Stimulated activated memory B cell treated with anti-CD40 and anti-IgM and Interleukin-4, amounts not matched to agents 10 μg/mL and 1 μg/mL and 100 μg/mL, for 72 hours (primary cell): Measurements from ENCODE around the gene ATAD2B.
"Not testable (repeated sequence)": the region's sequence is repeated elsewhere in the genome, so short reads cannot be mapped to it uniquely, and the experiment has no call there.

Source experiments
- ATAC-seq: fragments of 150-1000 bp; cut with Tn5 transposase; 2 replicates; pipeline ENCODE4 v1.10.0; 2021
- H3K27ac Mint-ChIP-seq: one replicate; pipeline ENCODE4 v1.8.0; 2022; ENCODE audit warnings: mild to moderate bottlenecking, mixed read lengths
- H3K27me3 Mint-ChIP-seq: one replicate; pipeline ENCODE4 v1.8.0; 2022; ENCODE audit warnings: mixed read lengths
- H3K36me3 Mint-ChIP-seq: one replicate; pipeline ENCODE4 v1.8.0; 2022; ENCODE audit warnings: mixed read lengths
- H3K4me1 Mint-ChIP-seq: one replicate; pipeline ENCODE4 v1.8.0; 2022; ENCODE audit warnings: mixed read lengths
- H3K4me3 Mint-ChIP-seq: one replicate; pipeline ENCODE4 v1.8.0; 2022; ENCODE audit warnings: mild to moderate bottlenecking, moderate library complexity, mixed read lengths
- H3K9me3 Mint-ChIP-seq: one replicate; pipeline ENCODE4 v1.8.0; 2022; ENCODE audit warnings: mixed read lengths

ATAD2B gene

DNA sequence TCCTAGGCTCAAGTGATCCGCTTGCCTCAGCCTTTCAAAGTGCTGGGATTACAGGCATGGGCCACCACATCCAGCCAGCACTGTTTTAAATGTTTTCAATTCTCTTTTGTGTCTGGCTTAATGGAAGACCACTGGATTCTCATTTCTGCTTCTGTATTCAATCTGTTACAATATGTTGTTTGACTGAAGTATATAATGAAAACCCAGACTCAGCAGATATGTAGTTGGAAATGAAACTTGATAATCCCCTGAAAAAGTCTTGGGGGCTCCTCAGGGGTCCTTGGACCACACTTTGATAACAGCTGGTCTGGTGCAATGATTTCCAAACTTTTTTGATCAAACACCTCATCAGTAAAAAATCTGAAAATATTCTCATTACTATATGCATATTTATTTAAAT lies 132.7 kb downstream of the ATAD2B start:
- ATAC-seq: no peak
- Mint-ChIP-seq H3K27me3 (no peaks in the 10 kb centered on the region), H3K4me3 (no peak overlapping the region), H3K27ac (no peak overlapping the region), H3K36me3 (peaks cover 27% of the 10 kb centered on the region), H3K9me3 (no peaks in the 10 kb centered on the region), H3K4me1 (peaks cover 10% of the 10 kb centered on the region)

DNA sequence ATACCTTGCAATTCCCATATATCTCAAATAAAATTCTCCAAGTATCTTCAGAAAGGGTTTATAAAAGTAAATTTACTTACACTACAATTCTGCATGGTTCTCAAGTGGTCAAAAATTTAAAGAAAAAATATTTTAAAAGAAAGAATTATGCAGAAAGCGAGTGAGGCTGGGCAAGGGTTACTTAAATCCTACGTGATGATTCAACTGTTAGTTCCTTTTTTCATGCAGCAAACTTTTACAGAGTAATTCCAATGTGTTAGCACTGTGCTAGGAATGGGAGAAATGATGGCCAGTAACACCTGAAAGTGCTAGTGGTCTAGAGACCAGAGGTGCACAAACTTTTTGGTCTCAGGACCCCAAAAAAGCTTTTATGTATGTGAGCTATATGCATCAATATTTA lies 133.4 kb downstream of the ATAD2B start:
- Mint-ChIP-seq H3K27ac (no peak overlapping the region), H3K27me3 (no peaks in the 10 kb centered on the region), H3K36me3 (peaks cover 34% of the 10 kb centered on the region), H3K4me1 (peaks cover 17% of the 10 kb centered on the region), H3K4me3 (no peak overlapping the region), H3K9me3 (no peaks in the 10 kb centered on the region)
- ATAC-seq: no peak

DNA sequence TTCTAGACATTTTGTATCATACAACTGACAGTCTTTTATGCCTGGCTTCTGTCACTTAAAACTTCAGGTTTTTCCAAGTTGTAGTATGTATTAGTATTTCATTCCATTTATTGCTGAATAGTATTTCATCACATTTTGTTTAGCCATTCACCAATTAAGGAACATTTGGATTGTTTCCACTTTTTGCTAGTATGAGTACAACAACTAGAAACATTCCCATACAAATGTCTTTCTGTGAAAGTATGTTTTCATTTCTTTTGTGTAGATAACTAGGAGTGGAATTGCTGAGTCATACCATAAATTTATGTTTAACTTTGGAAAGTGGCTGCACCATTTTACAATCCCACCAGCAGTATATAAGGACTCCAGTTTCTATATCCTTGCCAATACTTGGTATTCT lies 135.9 kb downstream of the ATAD2B start:
- Mint-ChIP-seq H3K4me1 (peaks cover 23% of the 10 kb centered on the region), H3K9me3 (no peaks in the 10 kb centered on the region)
- no peak for ATAC-seq

DNA sequence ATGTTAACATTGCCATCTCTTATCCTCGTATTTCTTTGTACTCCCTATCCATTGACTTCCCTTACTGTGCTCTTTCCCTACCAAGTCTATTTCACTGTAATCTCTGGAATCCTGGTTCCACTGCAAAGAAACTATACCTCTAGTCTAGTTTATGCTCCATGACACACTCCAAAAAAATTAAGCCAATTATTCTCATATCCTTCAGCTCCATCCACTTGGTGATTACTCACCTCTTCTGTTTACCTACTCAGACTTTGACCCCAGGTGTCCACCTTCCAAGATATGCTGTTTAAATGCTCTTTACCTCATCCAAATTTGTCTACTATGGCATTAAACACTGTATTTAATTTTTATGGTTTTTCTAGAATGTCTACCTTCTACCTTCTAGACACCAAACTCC lies 137.9 kb downstream of the ATAD2B start:
- peaks cover 23% of the 10 kb centered on the region for H3K4me1 Mint-ChIP-seq
- no peak overlapping the region for H3K4me3 Mint-ChIP-seq
- no peaks in the 10 kb centered on the region for H3K27me3 Mint-ChIP-seq
- no peak overlapping the region for H3K27ac Mint-ChIP-seq
- ATAC-seq: no peak
- H3K9me3 Mint-ChIP-seq: no peaks in the 10 kb centered on the region
- peaks cover 59% of the 10 kb centered on the region for H3K36me3 Mint-ChIP-seq

More for the DNA sequence above, 135.9 kb downstream of the ATAD2B start:
- Mint-ChIP-seq H3K27ac (no peak overlapping the region), H3K27me3 (no peaks in the 10 kb centered on the region), H3K4me3 (no peak overlapping the region), H3K36me3 (peaks cover 50% of the 10 kb centered on the region)

DNA sequence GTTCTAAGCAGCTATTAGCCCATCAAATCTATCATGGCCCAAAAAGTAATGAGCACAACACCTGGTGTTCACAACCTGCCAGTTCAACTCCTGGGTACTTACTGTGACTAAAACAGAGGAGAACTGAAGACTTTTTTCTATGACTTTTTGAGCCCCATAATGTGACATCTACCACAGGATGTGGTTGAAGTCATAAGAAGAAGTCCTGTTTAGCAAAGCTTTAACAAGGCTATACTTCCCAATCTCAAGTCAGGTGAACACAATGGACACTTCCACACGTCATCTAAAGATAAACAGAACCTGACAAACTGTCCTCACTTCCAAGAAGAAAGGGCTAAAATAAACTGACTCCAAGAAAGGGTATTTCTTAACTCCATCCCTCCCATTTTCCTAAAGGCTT lies 138.8 kb downstream of the ATAD2B start:
- Mint-ChIP-seq H3K36me3 (peaks cover 55% of the 10 kb centered on the region), H3K27me3 (no peaks in the 10 kb centered on the region), H3K9me3 (no peaks in the 10 kb centered on the region), H3K4me1 (peaks cover 23% of the 10 kb centered on the region), H3K27ac (no peak overlapping the region), H3K4me3 (no peak overlapping the region)
- peak; percentile 58 for ATAC-seq

DNA sequence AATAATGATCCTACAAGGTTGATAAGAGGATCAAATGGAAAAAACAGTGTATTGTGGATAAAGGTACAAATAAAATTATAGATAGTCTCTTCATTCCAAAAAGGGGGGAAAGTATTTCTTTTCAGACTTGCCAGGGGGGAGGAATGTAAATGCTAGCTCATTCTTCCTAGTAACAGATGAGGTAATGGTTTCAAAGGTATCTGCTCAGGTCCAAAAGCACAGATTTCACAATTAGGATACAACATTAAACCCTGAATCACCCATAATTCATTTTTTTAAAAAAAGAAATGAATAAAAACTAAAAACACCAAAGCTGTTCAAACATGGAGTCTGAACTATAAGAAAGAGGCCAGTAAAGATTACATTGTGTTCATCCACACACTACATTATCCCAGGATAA lies 142.0 kb downstream of the ATAD2B start:
- no peak overlapping the region for H3K27ac Mint-ChIP-seq
- peaks cover 55% of the 10 kb centered on the region for H3K36me3 Mint-ChIP-seq

DNA sequence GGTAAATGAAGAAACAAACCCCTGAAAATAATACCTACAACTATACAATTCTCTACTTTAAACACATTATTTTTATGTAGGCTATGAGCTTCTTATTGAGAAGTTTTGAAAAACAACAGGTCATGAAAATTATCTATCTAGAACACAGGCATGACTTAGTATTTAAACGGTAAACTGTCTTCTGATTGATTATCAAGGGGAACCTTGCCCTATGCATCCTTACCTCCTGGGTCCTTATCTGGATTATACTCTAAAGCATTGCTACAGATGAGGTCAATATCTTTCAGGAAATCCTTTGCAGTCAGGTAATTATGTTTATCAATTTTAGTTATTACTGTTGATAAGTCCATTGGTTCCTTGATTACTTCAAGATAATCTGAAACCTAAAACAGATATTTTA lies 144.3 kb downstream of the ATAD2B start:
- Mint-ChIP-seq H3K27me3 (no peaks in the 10 kb centered on the region), H3K9me3 (no peaks in the 10 kb centered on the region), H3K36me3 (peaks cover 40% of the 10 kb centered on the region), H3K4me1 (no peaks in the 10 kb centered on the region), H3K27ac (no peak overlapping the region), H3K4me3 (no peak overlapping the region)
- ATAC-seq: no peak

More for the DNA sequence above, 142.0 kb downstream of the ATAD2B start:
- Mint-ChIP-seq H3K4me3 (no peak overlapping the region), H3K9me3 (no peaks in the 10 kb centered on the region), H3K27me3 (no peaks in the 10 kb centered on the region), H3K4me1 (peaks cover 16% of the 10 kb centered on the region)
- ATAC-seq: no peak

DNA sequence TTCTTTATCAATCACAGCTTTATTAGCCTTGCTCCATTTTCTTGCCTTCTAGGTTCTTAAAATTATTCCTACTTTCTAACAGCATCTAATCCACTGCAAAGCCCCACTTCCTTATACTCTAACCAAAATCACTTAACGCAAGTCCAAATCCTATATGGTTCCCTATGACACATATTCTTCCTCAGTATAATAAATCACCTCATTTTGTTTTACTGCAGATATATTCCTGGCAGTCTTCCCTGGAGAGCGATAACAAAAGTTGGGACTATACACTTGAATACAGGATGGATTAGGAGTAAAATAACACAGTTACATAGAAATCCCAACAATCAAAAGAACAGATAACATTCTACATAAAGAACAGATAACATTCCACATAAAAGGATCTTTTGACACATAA lies 144.8 kb downstream of the ATAD2B start:
- no peak for ATAC-seq
- Mint-ChIP-seq H3K9me3 (no peaks in the 10 kb centered on the region), H3K27ac (no peak overlapping the region), H3K4me3 (no peak overlapping the region), H3K27me3 (no peaks in the 10 kb centered on the region), H3K36me3 (peaks cover 43% of the 10 kb centered on the region), H3K4me1 (no peaks in the 10 kb centered on the region)

DNA sequence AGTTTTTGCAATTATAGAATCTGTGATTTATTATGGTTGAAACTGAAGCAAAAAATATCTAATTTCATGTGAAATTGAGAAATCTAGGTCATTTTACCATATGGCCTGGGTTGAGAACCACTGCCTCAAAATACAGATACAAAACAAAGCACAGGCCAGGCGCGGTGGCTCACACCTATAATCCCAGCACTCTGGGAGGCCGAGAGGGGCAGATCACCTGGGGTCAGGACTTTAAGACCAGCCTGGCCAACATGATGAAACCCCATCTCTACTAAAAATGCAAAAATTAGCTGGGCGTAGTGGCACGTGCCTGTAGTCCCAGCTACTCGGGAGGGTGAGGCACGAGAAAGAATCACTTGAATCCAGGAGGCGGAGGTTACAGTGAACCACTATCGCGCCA lies 146.5 kb downstream of the ATAD2B start:
- not testable (repeated sequence) for H3K4me1 Mint-ChIP-seq, H3K4me3 Mint-ChIP-seq, H3K27ac Mint-ChIP-seq, H3K27me3 Mint-ChIP-seq, ATAC-seq, H3K9me3 Mint-ChIP-seq
- peaks cover 47% of the 10 kb centered on the region for H3K36me3 Mint-ChIP-seq

DNA sequence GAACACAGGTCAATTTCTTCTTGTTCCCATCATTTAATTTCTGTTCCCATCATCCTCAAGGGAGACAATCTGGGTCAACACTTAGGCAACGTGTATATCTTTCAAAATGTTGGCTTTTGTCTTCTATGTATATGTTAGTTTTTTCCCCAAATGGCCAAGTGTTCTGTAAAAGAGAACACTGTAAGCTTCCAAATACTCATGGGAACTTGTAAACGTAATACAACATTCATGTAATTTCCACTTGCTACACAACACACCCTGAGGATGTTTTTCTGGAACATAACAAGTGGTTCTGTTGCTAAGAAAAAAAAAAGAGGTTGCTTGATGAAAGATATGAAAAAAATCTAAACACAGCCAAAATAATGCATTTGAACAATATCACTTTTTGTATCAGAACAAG lies 149.1 kb downstream of the ATAD2B start:
- Mint-ChIP-seq H3K36me3 (peaks cover 46% of the 10 kb centered on the region), H3K27me3 (no peaks in the 10 kb centered on the region), H3K9me3 (no peaks in the 10 kb centered on the region), H3K4me1 (no peaks in the 10 kb centered on the region), H3K4me3 (no peak overlapping the region), H3K27ac (no peak overlapping the region)
- ATAC-seq: no peak

DNA sequence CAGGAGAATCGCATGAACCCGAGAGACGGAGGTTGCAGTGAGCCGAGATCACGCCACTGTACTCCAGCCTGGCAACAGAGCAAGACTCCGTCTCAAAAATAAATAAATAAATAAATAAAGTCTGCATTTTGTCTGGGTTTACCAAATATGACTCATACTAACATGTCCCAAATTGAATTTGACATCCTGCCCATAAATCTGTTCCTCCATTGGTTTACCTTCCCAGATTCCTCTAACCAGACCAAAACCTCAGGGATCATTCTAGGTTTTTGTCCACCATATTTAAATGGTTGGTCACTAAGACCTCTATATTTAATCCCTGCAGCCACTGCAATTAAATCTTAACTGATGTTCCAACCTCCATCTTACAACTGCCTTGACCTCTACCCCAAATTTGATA lies 150.9 kb downstream of the ATAD2B start:
- H3K27me3 Mint-ChIP-seq: no peaks in the 10 kb centered on the region
- no peaks in the 10 kb centered on the region for H3K4me1 Mint-ChIP-seq
- no peak overlapping the region for H3K4me3 Mint-ChIP-seq
- ATAC-seq: no peak
- H3K27ac Mint-ChIP-seq: no peak overlapping the region
- H3K9me3 Mint-ChIP-seq: peaks cover 3% of the 10 kb centered on the region
- H3K36me3 Mint-ChIP-seq: peaks cover 54% of the 10 kb centered on the region

DNA sequence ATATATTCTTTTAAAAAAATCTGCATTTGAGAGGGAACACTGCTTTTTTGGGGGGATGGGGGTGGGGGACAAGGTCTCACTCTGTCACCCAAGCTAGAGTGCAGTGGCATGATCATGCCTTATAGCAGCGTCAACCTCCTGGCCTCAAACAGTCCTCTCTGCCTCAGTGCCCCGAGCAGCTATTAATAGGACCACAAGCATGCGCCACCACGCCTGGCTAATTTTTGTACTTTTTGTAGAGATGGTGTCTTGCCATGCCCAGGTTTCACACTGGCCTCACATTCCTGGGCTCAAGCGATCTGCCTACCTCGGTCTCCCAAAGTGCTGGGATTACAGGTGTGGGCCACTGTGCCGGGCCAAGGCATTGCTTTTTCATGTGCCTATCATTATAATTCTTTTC lies 154.2 kb downstream of the ATAD2B start:
- Mint-ChIP-seq H3K27ac (no peak overlapping the region), H3K4me1 (peaks cover 6% of the 10 kb centered on the region), H3K27me3 (no peaks in the 10 kb centered on the region), H3K36me3 (peaks cover 68% of the 10 kb centered on the region), H3K9me3 (peaks cover 3% of the 10 kb centered on the region), H3K4me3 (no peak overlapping the region)
- ATAC-seq: no peak

DNA sequence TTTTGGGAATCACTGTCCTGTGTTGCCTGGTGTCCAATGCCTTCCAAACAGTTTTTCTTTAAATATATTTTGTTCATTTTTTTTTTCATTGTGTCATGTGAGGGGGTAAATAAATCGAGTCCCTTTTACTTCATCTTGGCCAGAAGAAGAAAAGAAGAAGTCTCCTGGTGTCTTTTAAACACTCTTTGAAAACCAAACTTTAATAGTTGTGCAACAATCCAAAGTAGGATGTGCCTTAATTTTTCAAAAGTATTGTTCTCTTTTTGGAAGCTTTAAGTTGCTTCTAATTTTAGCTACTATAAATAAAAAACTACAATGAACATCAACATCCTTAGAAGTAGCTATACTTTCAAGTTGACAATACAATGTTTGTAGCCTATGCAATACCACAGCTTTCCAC lies 154.9 kb downstream of the ATAD2B start:
- H3K4me1 Mint-ChIP-seq: peaks cover 9% of the 10 kb centered on the region
- no peak overlapping the region for H3K4me3 Mint-ChIP-seq
- ATAC-seq: no peak
- peaks cover 68% of the 10 kb centered on the region for H3K36me3 Mint-ChIP-seq
- H3K9me3 Mint-ChIP-seq: peaks cover 3% of the 10 kb centered on the region
- no peak overlapping the region for H3K27ac Mint-ChIP-seq
- H3K27me3 Mint-ChIP-seq: no peaks in the 10 kb centered on the region

DNA sequence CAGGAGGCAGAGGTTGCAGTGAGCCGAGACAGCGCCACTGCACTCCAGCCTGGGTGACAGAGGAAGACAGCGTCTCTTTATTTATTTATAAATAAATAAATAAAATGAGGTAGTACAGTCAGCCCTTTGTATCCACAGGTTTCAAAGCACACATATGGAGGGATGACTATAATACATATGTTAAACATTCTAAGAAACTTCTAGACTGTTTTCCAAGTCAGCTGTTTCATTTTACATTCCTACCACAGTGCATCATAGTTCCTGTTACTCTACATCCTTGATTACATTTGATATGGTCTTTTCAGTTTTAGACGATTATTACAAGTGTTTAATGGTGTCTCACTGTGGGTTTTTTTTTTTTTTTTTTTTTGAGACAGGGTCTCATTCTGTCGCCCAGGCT lies 157.6 kb downstream of the ATAD2B start:
- Mint-ChIP-seq H3K36me3 (peaks cover 65% of the 10 kb centered on the region), H3K9me3 (peaks cover 3% of the 10 kb centered on the region), H3K4me3 (no peak overlapping the region)

DNA sequence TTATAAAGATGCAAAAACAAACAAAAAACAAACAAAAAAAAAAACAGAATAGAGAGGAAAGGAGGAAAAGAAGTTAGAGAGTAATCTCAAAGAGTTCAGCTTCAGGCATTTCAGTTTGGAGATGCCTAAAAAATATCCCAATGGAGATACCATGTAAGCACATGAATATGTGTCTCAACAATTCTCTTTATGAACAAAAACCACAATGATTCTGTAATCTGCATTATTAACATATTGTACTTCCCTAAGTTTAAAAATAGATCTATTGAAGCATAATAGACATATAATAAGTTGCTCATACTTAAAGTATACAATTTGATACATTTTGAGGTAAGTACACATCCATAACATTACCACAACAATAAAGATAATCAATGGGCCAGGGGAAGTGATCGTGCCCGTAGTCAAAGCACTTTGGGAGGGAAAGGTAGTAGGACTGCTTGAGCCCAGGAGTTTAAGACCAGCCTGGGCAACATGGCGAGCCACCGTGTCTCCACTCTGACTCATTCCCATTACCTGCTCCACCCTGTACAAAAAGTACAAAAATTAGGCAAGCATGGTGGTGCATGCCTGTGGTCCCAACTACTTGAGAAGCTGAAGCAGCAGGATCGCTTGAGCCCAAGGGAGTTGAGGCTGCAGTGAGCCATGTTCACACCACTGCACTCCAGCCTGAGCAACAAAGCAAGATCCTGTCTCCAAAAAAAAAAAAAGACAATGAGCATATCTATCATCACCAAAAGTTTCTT lies 158.9 kb downstream of the ATAD2B start:
- no peak for ATAC-seq
- peaks cover 3% of the 10 kb centered on the region for H3K9me3 Mint-ChIP-seq
- peaks cover 9% of the 10 kb centered on the region for H3K4me1 Mint-ChIP-seq
- H3K27me3 Mint-ChIP-seq: no peaks in the 10 kb centered on the region
- peaks cover 70% of the 10 kb centered on the region for H3K36me3 Mint-ChIP-seq
- H3K4me3 Mint-ChIP-seq: no peak overlapping the region
- no peak overlapping the region for H3K27ac Mint-ChIP-seq

More for the DNA sequence above, 157.6 kb downstream of the ATAD2B start:
- Mint-ChIP-seq H3K27ac (no peak overlapping the region), H3K27me3 (no peaks in the 10 kb centered on the region), H3K4me1 (peaks cover 9% of the 10 kb centered on the region)
- ATAC-seq: no peak

DNA sequence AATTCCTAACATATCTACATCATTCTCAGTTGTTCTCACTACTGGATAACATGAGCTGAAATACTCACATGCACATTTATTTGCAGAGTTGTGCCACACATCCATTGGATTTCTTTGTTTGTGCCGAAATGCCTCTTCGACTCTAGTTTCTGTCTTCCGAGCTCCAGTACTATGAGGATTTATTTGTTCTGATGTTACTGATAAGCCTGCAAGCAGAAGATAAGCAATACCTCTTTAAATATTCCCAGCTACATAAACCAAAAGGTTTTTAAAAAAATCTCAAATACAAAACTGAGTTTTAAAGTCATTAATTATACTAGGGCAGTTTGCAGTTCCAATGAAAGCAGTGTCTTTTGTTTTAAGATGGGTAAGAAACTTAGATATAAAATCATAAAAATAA lies 164.8 kb downstream of the ATAD2B start:
- H3K27me3 Mint-ChIP-seq: no peaks in the 10 kb centered on the region

More for the DNA sequence above, 164.8 kb downstream of the ATAD2B start:
- Mint-ChIP-seq H3K27ac (no peak overlapping the region), H3K36me3 (peaks cover 68% of the 10 kb centered on the region), H3K9me3 (no peaks in the 10 kb centered on the region), H3K4me1 (no peaks in the 10 kb centered on the region), H3K4me3 (no peak overlapping the region)
- no peak for ATAC-seq
